HepG2 (cell line): ENCODE results near the gene SEMA3F. TPM values are rescaled to one million over a fixed set of nuclear protein-coding genes. Genes with fewer than 3 reads are reported as not detected.

Source experiments
- ADNP ChIP-seq: sonication (generic); formaldehyde crosslinking; IDR thresholded peaks from 2 replicates; pipeline ENCODE4 v1.4.0; 2020; ENCODE audit warnings: missing genetic modification reagents
- AHR ChIP-seq: IDR thresholded peaks from 2 replicates; pipeline ENCODE4 v1.6.1; 2018; ENCODE audit warnings: missing genetic modification reagents, missing compliant biosample characterization
- ARNT2 ChIP-seq: sonication (generic); formaldehyde crosslinking; IDR thresholded peaks from 2 replicates; pipeline ENCODE4 v1.8.0; 2022; ENCODE audit warnings: mild to moderate bottlenecking, low read depth, missing genetic modification reagents, moderate library complexity
- ERF ChIP-seq: IDR thresholded peaks from 2 replicates; pipeline ENCODE4 v1.6.1; 2018; ENCODE audit warnings: missing biosample characterization, missing genetic modification reagents
- GLI4 ChIP-seq: sonication (generic); formaldehyde crosslinking; IDR thresholded peaks from 2 replicates; pipeline ENCODE4 v1.5.1; 2020; ENCODE audit warnings: missing genetic modification reagents, mild to moderate bottlenecking, moderate library complexity, borderline replicate concordance
- HMGXB4 ChIP-seq, 2 experiments: sonication (generic) in 1 of 2; formaldehyde crosslinking in 1 of 2; IDR thresholded peaks; 2 replicates each; pipeline versions ENCODE4 v1.4.0 to v1.6.1; 2018 to 2020; ENCODE audit warnings: missing genetic modification reagents in 2 of 2, borderline replicate concordance in 1 of 2, low read depth in 1 of 2, mild to moderate bottlenecking in 1 of 2, missing biosample characterization in 1 of 2
- IKZF1 ChIP-seq: fragments of 450-650 bp; IDR thresholded peaks from 2 replicates; pipeline ENCODE4 v1.7.1; 2016
- KAT8 ChIP-seq: IDR thresholded peaks from 2 replicates; pipeline ENCODE4 v1.6.1; 2016; ENCODE audit warnings: missing genetic modification reagents, missing compliant biosample characterization
- MAFF ChIP-seq: IDR thresholded peaks from 2 replicates; pipeline ENCODE4 v1.6.1; 2011; ENCODE audit warnings: low read depth, low read length, improper control_type of control experiment
- MIER2 ChIP-seq: IDR thresholded peaks from 2 replicates; pipeline ENCODE4 v1.6.1; 2016; ENCODE audit warnings: missing biosample characterization, missing genetic modification reagents
- MTA1 ChIP-seq: sonication (generic); formaldehyde crosslinking; IDR thresholded peaks from 2 replicates; pipeline ENCODE4 v1.4.0; 2020; ENCODE audit warnings: missing genetic modification reagents, mild to moderate bottlenecking, borderline replicate concordance
- PITX1 ChIP-seq: sonication (generic); formaldehyde crosslinking; IDR thresholded peaks from 2 replicates; pipeline ENCODE4 v1.5.1; 2020; ENCODE audit warnings: mild to moderate bottlenecking, missing genetic modification reagents
- POLR2A ChIP-seq, 2 experiments: IDR thresholded peaks; 2 replicates each; pipeline ENCODE4 v1.6.1; 2011; ENCODE audit warnings: low read depth in 2 of 2, low read length in 2 of 2, mild to moderate bottlenecking in 1 of 2, moderate library complexity in 1 of 2; ENCODE audit not compliant: insufficient read depth in 1 of 2
- RAD21 ChIP-seq: fragments of 450-650 bp; formaldehyde crosslinking; IDR thresholded peaks from 2 replicates; pipeline ENCODE4 v1.5.0; 2020; ENCODE audit warnings: mild to moderate bottlenecking
- RARA ChIP-seq: IDR thresholded peaks from 2 replicates; pipeline ENCODE4 v1.6.1; 2016; ENCODE audit warnings: missing genetic modification reagents, missing compliant biosample characterization
- REPIN1 ChIP-seq: sonication (generic); formaldehyde crosslinking; IDR thresholded peaks from 2 replicates; pipeline ENCODE4 v1.8.0; 2022; ENCODE audit warnings: missing genetic modification reagents, low read depth, mild to moderate bottlenecking, borderline replicate concordance
- SAFB2 ChIP-seq: sonication (generic); formaldehyde crosslinking; IDR thresholded peaks from 2 replicates; pipeline ENCODE4 v1.5.1; 2020; ENCODE audit warnings: missing genetic modification reagents, low read depth, mild to moderate bottlenecking, borderline replicate concordance
- SP140L ChIP-seq: sonication (generic); formaldehyde crosslinking; IDR thresholded peaks from 2 replicates; pipeline ENCODE4 v1.4.0; 2020; ENCODE audit warnings: missing genetic modification reagents, borderline replicate concordance
- TEF ChIP-seq: sonication (generic); formaldehyde crosslinking; IDR thresholded peaks from 2 replicates; pipeline ENCODE4 v1.5.0; 2020; ENCODE audit warnings: missing genetic modification reagents
- ZBTB3 ChIP-seq: sonication (generic); formaldehyde crosslinking; IDR thresholded peaks from 2 replicates; pipeline ENCODE4 v1.4.0; 2020; ENCODE audit warnings: low read depth, mild to moderate bottlenecking, moderate library complexity, missing genetic modification reagents, borderline replicate concordance
- ZFP36L1 ChIP-seq: sonication (generic); formaldehyde crosslinking; IDR thresholded peaks from 2 replicates; pipeline ENCODE4 v1.8.0; 2022; ENCODE audit warnings: mild to moderate bottlenecking, missing genetic modification reagents, moderate library complexity
- ZFP90 ChIP-seq: sonication (generic); formaldehyde crosslinking; IDR thresholded peaks from 2 replicates; pipeline ENCODE4 v1.8.0; 2022; ENCODE audit warnings: missing genetic modification reagents, mild to moderate bottlenecking, inconsistent platforms, borderline replicate concordance
- ZKSCAN1 ChIP-seq: fragments of 150-350 bp; IDR thresholded peaks from 2 replicates; pipeline ENCODE4 v1.6.1; 2014; ENCODE audit warnings: low read length
- ZMAT3 ChIP-seq: sonication (generic); formaldehyde crosslinking; conservative IDR thresholded peaks from 2 replicates; pipeline ENCODE4 v1.7.0; 2021; ENCODE audit warnings: missing genetic modification reagents
- ZNF326 ChIP-seq: sonication (generic); formaldehyde crosslinking; IDR thresholded peaks from 2 replicates; pipeline ENCODE4 v1.4.0; 2020; ENCODE audit warnings: missing genetic modification reagents, borderline replicate concordance
- ZNF333 ChIP-seq: sonication (generic); formaldehyde crosslinking; IDR thresholded peaks from 2 replicates; pipeline ENCODE4 v1.4.0; 2020; ENCODE audit warnings: mild to moderate bottlenecking, missing genetic modification reagents, borderline replicate concordance
- ZNF343 ChIP-seq: sonication (generic); formaldehyde crosslinking; IDR thresholded peaks from 2 replicates; pipeline ENCODE4 v1.4.0; 2020; ENCODE audit warnings: mild to moderate bottlenecking, missing genetic modification reagents
- ZNF431 ChIP-seq: sonication (generic); formaldehyde crosslinking; IDR thresholded peaks from 2 replicates; pipeline ENCODE4 v1.9.0; 2022; ENCODE audit warnings: missing genetic modification reagents, low read depth, mild to moderate bottlenecking, borderline replicate concordance
- ZNF589 ChIP-seq: sonication (generic); formaldehyde crosslinking; conservative IDR thresholded peaks from 2 replicates; pipeline ENCODE4 v1.8.0; 2022; ENCODE audit warnings: mild to moderate bottlenecking, moderate library complexity, missing genetic modification reagents
- ZNF879 ChIP-seq: sonication (generic); formaldehyde crosslinking; IDR thresholded peaks from 2 replicates; pipeline ENCODE4 v1.8.1; 2023; ENCODE audit warnings: missing genetic modification reagents
- polyA plus RNA-seq, 8 experiments: library from polyadenylated mRNA; depleted of rRNA in 3 of 8; stranded (reverse) in 7 of 8; unstranded in 1 of 8; fragments of >200 nt; fragmentation: Illumina TruSeq in 4 of 8; extraction: Trizol in 4 of 8; gene quantifications; 2 replicates each; pipeline versions ENCODE4 v1.2.1 to v1.2.3, GENCODE V29; 2011 to 2016; ENCODE audit warnings: low read depth in 4 of 8, missing spikeins in 1 of 8, mixed read lengths in 1 of 8; ENCODE audit not compliant: insufficient read depth in 1 of 8
- total RNA-seq, 5 experiments: library from RNA; depleted of rRNA; stranded (reverse); fragments of >200 nt; fragmentation: Illumina TruSeq; extraction: Trizol; gene quantifications; 2 replicates each; pipeline ENCODE4 v1.2.3, GENCODE V29; 2016; ENCODE audit warnings: low read depth in 1 of 5

Gene SEMA3F
- total and polyA plus RNA-seq, 2 of the 13 experiments (the other 11 are each of a cell fraction or from before 2014, with no cell fraction given) = 7.6 to 17.2 TPM

DNA sequence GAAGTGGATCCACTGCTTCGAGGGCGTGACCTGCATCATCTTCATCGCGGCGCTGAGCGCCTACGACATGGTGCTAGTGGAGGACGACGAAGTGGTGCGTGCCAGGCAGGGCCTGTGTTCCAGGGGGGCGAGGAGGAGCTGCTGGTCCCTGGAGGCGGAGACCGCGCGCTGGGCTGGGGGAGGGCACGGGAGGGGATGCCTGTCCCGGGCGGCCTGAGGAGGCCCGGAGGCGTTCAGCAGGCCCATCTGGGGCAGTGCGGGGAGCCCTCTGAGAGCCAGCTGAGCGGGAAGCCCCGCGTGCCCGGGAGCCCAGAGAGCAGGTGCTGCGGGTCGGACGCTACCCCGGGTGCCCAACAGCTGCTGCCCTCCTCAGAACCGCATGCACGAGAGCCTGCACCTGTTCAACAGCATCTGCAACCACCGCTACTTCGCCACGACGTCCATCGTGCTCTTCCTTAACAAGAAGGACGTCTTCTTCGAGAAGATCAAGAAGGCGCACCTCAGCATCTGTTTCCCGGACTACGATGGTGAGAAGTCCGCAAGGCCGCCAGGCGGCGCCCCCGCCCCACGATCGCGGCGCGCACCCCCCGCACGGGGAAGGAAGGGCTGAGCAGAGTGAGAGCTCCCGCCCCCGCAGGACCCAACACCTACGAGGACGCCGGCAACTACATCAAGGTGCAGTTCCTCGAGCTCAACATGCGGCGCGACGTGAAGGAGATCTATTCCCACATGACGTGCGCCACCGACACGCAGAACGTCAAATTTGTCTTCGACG lies 39.2 kb downstream of the SEMA3F start (continued):
- TF ChIP-seq ZMAT3 (CRISPR knock-in tag) (no peak), AHR (no peak), HMGXB4 (CRISPR knock-in tag; IDR thresholded peaks at IDR 0.05; ENCODE audit: borderline replicate concordance in 1 of 2, low read depth in 1 of 2) (peak; percentile 78 to 83), REPIN1 (peak; percentile 69; the same call in 1 of the 2 replicates), SAFB2 (0 out of 2 replicates have a peak, but pooled peaks have one; percentile 18), KAT8 (CRISPR knock-in tag) (no peak), IKZF1 (no peak), RAD21 (CRISPR knock-in tag) (peak; percentile 99), RARA (no peak), ZBTB3 (CRISPR knock-in tag) (no peak), ADNP (CRISPR knock-in tag) (no peak), GLI4 (no peak), ZNF589 (CRISPR knock-in tag) (no peak), MIER2 (0 out of 2 replicates have a peak, but pooled peaks have one; percentile 38), ZNF326 (CRISPR knock-in tag) (no peak), ERF (CRISPR knock-in tag) (0 out of 2 replicates have a peak, but pooled peaks have one; percentile 61), SP140L (CRISPR knock-in tag) (no peak), POLR2A (IDR thresholded peaks at IDR 0.05; ENCODE audit: insufficient read depth in 1 of 2, low read depth in 2 of 2, low read length in 2 of 2) (no peak), ZKSCAN1 (no peak), MTA1 (peak; percentile 29; the same call in 1 of the 2 replicates), ARNT2 (CRISPR knock-in tag) (peak; percentile 30; the same call in 1 of the 2 replicates), ZNF431 (no peak), ZNF879 (no peak), ZFP36L1 (CRISPR knock-in tag) (no peak), PITX1 (CRISPR knock-in tag) (peak; percentile 69; the same call in 1 of the 2 replicates), ZNF333 (CRISPR knock-in tag) (no peak), TEF (no peak), MAFF (no peak), ZFP90 (CRISPR knock-in tag) (no peak), ZNF343 (peak; percentile 62; the same call in 1 of the 2 replicates)
